Fibroblast of the aortic adventitia (primary cell): Measurements from ENCODE around the gene LMTK2. TPM values are rescaled to one million over a fixed set of nuclear protein-coding genes. Genes with fewer than 3 reads are reported as not detected.

ENCODE experiments used
- DNase-seq: peaks from one replicate; pipeline ENCODE4 v3.0.0-alpha.2; 2010; ENCODE audit warnings: low read depth
- H3K4me3 ChIP-seq: 2 replicates; pipeline ENCODE4 v1.5.1; 2011; ENCODE audit warnings: low read depth, mild to moderate bottlenecking, control low read depth, low read length, moderate library complexity
- total RNA-seq: library from RNA; depleted of rRNA; stranded (reverse); fragments of >200 nt; gene quantifications from 2 replicates; pipeline ENCODE4 v1.2.3, GENCODE V29; 2012; ENCODE audit warnings: low replicate concordance
- TF ChIP-seq, protein P1 (sequence below): IDR thresholded peaks from 2 replicates; pipeline ENCODE4 v1.5.1; 2011; ENCODE audit warnings: mild to moderate bottlenecking, low read length, control low read depth, inconsistent platforms; ENCODE audit not compliant: insufficient read depth

The LMTK2 gene
- total RNA-seq, 1 donor, result 10.8 TPM

DNA sequence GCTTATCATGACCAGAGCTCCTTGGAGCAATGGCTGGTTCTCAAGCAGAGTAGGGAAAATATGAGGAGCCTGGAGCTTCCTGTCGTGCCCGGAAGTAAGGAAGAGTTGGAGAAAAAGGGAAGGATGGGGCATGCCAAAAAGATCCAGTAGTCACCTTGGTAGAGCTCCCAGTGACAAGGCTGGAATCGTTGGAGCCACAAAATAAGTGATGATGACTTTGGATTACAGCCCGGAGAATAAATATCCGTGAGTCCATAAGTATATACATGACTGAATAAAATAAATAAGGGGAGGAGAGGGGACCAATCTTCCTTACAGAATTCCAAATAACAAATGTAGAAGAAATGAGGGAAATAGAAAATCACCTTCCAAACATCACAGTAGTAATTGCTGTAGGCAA, 29.3 kb downstream of the LMTK2 start:
- no peak overlapping the region for H3K4me3 ChIP-seq
- TF ChIP-seq, protein P1, sequence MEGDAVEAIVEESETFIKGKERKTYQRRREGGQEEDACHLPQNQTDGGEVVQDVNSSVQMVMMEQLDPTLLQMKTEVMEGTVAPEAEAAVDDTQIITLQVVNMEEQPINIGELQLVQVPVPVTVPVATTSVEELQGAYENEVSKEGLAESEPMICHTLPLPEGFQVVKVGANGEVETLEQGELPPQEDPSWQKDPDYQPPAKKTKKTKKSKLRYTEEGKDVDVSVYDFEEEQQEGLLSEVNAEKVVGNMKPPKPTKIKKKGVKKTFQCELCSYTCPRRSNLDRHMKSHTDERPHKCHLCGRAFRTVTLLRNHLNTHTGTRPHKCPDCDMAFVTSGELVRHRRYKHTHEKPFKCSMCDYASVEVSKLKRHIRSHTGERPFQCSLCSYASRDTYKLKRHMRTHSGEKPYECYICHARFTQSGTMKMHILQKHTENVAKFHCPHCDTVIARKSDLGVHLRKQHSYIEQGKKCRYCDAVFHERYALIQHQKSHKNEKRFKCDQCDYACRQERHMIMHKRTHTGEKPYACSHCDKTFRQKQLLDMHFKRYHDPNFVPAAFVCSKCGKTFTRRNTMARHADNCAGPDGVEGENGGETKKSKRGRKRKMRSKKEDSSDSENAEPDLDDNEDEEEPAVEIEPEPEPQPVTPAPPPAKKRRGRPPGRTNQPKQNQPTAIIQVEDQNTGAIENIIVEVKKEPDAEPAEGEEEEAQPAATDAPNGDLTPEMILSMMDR, result no peak
- DNase-seq, result no peak

DNA sequence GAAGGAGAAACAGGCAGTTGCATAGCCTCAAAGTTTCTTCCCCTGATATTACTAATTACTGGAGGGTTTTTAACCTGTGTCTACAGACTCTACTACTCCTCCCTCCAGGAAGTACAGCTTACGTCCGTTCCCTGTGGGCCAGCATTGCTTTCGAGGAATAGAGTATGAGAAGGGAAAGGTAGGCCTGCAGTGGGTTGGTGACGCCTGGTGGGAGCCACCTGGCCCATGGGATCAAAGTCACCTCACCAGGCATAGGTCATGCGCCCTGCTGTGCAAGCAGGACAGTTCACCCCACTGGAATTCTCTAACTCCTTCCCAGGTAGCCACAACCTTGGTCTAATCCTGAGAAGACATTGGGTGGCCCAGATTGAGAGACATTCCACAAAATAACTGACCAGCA, 29.8 kb downstream of the LMTK2 start:
- H3K4me3 ChIP-seq, result no peak overlapping the region
- TF ChIP-seq, protein P1, result no peak
- no peak for DNase-seq

DNA sequence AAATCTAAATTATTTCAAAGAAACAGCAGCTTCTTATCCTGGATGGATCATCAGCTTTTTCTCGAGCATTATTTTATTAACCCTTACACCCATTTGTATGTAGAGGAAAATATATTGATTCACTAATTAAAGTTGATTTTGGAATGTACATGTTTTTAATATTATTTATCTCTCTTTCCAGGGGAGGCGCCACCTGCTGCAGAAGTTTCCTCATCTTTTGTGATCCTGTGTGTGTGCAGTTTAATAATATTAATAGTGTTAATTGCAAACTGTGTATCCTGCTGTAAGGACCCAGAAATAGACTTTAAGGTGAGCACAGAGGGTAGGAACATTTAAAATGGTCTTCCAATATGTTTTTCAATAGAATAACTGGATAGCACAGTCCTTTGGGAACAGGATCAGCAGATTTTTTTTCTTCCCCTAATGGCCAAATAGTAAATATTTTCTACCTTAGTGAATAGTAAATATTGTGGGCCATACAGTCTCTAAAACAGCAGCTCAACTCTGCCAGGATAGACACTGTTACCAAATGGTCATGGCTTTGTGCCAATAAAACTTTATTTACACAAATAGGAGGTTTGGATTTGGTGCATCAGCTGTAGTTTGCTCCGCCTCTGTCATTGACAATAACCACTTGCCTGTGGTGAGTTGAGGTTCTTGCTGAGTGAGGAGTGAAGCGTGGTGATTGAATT, 30.6 kb downstream of the LMTK2 start:
- no peak for DNase-seq
- no peak overlapping the region for H3K4me3 ChIP-seq
- TF ChIP-seq, protein P1, result no peak

DNA sequence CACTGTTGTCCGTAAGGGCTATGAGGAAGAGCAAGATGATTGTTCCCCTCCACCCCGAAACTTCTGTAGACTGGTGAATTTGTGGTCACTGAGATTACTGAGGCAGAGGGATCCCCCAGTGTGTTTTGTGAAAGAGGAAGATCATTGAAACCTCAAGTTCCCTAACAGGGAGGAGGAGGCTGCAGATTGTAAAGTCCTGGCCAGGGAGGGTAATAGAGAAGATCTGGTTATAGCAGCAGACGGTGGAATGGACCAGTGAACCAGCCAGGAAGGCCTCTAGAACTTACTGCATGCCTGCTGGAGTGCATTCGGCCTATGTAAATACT, 31.1 kb downstream of the LMTK2 start:
- TF ChIP-seq, protein P1, result no peak
- DNase-seq, result no peak
- no peak overlapping the region for H3K4me3 ChIP-seq

DNA sequence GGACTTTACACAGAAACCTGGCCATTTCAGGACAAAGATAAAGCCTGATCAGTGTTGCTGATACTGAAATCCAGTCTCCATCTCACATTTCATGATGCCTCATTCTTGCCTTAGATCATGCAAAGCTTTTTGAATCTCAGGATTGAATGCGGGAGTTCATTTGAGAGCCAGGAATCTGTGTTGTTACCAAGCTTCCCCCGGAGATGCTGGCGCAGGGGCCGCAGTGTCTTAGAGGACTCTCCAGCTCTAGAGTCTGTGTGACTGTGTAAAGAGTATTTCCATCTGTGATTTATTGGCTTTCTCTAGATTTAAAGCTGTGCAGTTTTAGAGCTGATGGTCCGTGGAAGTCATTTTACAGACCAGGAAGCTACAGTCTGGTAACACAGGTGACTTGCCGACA, 32.0 kb downstream of the LMTK2 start:
- DNase-seq, result no peak
- TF ChIP-seq, protein P1, result no peak
- H3K4me3 ChIP-seq, result no peak overlapping the region

DNA sequence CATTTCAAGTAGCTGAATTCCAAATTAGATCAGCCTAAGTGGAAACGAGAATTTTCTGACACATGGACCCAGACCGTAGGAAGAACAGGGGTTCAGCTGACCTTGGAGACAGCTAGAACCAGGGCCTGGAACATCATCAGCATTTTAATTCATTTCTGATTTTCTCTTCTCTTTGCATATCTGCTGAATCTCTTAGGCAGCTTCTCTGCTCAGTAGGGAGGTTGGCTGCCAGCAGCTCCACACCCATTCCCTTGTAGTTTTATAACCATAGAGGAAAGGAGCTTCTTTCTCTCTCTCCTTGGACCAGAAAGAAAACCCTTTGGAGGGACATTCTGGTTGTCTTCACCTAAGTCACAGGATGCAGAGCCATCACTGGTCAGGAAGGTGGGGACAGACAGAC, 36.0 kb downstream of the LMTK2 start:
- TF ChIP-seq, protein P1, result no peak
- no peak overlapping the region for H3K4me3 ChIP-seq
- DNase-seq, result no peak

DNA sequence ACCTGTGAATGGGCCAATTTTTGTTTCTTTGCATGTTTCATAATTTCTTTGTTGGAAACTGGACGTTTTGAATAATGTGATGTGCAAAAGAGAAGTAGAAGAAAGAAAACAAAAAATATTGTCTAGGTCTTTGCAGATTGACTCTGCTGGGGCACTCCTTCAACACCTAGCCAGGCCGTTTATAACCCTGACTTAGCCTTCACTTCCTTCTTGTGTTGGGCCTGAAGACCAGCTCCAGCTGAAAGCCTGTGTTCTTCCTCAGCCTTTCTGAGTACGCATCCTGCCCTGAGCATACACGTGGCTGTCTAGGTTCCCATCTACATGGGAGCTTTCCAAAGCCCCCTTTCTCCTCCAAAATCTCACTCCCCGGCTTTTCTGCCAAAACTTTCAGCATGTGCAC, 41.9 kb downstream of the LMTK2 start:
- no peak for DNase-seq
- TF ChIP-seq, protein P1, result no peak
- H3K4me3 ChIP-seq, result no peak overlapping the region
